Hematopoietic multipotent progenitor cell treated with erythropoietin and hydrocortisone succinate and interleukin-3 and kit ligand, for 8 days (in vitro differentiated cells): Measurements from ENCODE around the gene BCKDK.

Source experiments
- DNase-seq: peaks from one replicate; pipeline ENCODE4 v3.0.0-alpha.2; 2015

Gene BCKDK

DNA sequence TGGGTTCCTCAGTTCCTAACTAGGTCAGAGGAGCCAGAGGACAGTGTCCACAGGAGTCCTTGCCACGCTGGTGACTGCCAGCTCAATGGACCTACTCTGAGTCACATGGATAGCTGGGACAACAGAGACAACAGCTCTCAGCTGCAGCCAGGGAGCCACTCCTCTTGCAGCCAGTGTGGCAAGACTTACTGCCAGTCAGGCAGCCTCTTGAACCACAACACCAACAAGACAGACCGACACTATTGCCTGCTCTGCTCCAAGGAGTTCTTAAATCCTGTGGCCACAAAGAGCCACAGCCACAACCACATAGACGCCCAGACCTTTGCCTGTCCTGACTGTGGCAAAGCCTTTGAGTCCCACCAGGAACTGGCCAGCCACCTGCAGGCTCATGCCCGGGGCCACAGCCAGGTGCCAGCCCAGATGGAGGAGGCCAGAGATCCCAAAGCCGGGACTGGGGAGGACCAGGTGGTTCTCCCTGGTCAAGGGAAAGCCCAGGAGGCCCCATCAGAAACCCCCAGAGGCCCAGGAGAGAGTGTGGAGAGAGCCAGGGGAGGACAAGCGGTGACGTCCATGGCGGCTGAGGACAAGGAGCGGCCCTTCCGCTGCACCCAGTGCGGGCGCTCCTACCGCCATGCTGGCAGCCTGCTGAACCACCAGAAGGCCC lies 27.3 kb upstream of the BCKDK start:
- no peak for DNase-seq

DNA sequence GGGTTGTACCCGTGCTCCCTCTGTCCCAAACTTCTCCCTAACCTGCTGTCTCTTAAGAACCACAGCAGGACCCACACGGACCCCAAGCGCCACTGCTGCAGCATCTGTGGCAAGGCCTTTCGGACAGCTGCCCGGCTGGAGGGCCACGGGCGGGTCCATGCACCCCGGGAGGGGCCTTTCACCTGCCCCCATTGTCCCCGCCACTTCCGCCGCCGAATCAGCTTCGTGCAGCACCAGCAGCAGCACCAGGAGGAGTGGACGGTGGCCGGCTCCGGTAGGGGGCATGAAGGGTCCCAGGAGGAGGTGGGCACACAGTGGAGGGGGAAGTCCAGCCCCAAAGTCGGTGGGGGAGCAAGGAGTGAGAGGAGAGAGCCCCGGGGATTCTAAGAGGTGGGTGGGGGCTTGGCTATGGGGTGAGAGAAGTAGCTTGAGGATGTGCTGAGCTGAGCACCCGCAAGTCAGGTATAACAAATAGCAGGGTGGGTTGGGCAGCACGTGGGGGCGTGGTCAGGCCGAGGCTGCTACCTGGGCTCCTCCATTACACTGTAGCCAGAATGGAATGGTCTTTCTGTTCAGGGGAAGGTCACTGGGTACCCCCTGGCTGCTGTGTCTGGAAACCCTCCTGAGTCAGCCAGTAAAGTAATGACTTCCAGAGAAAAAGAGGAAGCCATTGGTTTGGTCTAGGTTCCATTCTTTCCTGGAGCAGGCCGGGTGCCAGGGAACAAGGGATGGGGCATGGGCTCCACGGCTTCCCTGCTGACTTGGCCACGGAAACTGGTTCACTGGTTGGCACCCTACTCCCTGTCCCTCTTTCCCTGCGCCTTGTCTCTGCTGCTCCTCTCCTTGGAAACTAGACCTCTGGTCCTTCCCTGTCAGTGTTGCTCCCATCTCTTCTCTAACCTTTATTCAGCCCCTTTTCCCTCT lies 26.5 kb upstream of the BCKDK start:
- DNase-seq = no peak

DNA sequence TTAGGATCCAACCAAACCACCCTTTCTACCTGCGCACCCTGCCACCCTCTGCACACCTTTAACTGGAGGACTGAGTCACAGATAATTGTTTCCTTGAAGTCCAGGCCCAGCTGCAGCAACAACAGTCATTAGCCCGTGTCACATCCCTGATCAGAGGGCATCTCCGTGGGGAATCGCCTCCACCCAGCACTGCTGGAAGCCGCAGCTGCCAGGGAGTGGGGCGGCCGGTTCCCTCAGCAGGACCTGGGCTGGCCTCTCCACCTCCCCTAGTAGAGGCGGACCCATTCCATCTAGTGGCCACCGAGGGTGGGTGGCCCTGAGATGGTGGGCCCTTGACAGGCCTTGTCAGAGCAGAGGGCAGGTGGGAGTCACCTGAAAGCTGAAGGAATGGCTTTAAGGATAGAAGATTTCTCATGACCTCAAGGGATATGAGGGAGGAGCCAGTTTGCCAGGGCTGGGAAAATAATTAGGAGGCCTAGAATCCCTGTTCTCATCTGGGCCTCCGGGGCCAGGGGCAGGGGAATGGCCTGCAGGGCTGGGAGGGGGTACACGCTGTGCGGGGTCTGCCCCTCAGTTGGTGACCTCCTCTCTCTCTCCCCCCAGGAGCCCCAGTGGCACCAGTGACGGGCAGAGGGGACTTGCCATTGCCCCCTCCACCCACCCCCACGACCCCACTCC lies 25.7 kb upstream of the BCKDK start:
- no peak for DNase-seq

DNA sequence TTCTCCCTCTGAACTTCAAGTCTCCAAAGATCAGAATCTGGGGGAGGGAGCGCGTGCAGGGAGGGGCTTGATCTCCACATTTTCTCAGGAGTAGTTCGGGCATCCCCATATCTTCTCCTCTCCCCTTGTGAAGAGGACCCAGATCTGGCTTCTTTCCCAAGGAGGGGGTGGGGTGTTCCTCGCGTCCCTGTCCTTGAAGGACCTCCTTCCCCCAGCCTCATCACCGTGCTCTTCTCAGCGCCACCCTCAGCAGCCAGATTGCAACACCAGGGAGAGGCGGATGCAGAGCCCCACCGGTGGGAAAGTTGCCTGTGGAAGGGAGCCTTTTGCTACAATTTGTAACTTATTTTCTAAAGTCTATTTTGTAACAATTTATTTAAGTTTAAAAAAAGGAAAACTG lies 25.1 kb upstream of the BCKDK start:
- DNase-seq = no peak

DNA sequence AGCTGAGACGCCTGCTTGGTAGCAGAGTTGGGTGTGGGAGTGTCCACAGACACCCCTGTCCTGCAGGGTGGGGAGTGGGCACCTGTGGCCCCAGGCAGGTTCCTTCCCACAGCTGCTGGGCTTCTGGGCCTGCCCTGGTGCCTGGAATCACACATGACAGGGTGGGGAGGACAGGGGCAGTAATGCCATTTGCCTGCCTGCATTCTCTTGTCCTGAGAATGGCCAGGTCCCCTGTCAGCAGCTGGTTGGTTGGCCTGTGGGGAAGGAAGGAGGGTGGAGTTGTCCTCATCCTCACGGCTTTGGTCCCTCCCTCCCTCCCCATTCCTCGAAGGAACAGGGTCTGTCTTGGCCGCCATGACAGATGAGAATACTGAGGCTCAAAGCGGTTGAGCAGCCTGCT lies 24.6 kb upstream of the BCKDK start:
- DNase-seq = no peak

DNA sequence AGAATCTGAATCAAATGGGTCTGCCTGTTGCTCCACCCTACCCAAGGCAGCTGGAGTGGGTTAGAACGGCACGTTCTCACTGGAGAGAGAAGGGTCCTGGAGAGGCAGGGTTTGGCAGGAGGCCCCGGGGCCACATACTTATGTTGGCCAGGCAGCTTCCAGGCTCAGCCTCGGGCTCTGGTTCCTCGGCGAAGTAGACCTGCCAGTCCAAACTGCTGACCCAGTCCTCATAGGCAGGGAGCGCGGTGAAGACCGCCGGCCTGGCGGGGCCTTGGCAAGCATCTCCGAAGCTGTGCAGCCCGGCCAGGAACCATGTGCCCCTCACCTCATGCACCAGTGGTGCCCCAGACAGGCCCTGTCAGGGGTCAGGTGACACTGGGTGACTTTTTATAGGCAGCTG lies 24.2 kb upstream of the BCKDK start:
- no peak for DNase-seq

DNA sequence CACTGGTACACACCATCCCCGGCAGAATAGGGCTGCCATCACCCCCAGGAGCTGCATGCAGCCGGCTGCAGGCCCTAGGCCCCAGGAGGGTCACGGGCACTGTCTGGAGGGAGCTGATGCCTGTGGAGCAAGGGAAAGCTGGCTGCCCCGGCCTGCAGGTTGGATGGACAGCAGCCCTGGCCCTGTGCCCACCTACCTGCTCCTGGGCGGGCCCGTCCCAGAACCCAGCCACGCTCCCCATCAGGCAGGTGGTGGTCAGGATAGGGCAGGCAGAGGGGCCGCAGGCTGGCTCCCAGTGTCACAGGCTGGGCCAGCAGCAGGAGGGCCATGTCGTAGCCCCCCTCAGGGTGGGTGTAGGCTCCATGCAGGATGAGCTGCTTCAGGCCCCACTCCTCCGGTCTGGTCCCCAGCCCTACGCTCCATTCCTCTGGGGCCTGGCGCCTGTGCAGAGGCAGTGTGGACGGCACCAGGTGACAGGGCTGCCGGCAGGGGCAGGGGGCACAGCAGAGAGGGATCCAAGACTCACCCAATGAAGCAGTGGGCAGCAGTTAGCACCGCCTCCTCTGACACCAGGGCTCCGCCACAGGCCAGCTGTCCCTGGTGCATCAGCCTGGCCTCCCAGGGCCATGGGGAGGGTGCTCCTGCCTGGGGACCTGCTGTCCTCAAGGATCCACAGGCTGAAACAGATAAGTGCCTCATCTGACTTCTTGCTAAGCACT lies 23.4 kb upstream of the BCKDK start:
- no peak for DNase-seq

DNA sequence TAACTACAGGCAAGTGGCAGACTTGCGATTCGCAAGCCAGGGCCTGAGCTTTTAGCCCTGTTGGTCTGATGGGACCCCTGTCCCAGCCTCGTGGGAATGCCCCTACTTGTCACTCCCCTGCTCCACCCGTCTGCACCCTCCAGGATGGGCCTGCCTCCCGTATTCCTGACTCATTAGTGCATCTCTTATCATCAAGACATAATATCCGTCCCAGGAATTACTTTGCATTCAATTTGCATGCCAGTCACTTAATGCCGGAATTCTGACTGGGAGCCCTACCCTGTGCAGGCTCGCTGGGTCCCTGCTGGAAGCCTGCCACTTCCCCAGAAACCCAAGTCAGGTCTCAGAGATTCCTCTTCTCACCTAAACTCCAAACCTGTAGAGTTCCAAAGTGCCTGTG lies 22.8 kb upstream of the BCKDK start:
- no peak for DNase-seq

DNA sequence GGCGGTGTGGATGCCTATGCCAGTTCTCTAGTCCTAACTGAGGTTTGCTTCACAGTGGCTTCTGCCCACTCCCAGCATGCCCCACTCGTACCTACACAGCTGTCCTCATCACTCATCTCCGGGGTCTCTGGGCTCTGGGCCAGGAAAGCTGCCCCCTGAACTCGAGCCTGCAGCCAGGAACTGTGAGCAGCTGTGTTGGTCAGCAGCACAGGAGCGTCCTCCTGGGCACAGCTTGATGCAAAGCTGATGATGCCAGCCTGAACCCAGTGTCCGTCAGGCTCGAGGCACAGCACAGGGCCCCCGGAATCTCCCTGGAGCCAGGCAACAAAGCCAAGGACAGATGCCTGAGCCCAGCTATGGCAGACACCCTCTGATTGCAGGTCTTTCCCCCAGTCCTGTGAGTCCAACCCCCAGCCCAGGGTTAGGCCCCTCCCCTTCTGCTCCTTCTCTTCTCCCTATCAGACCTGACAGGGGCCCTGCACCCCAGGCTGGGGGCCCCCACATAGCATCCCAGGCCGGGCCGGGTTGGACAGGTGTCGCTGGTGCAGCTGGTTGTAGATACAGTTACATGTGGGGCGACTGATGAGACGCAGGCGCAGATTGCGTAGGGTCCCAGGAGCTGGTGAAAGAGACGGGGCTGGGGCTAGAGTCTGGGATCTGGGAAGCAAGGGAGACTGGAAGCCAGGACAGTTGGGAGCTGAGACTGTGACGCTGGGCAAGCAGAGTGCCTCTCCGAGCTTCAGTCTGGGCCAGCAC lies 22.1 kb upstream of the BCKDK start:
- no peak for DNase-seq

DNA sequence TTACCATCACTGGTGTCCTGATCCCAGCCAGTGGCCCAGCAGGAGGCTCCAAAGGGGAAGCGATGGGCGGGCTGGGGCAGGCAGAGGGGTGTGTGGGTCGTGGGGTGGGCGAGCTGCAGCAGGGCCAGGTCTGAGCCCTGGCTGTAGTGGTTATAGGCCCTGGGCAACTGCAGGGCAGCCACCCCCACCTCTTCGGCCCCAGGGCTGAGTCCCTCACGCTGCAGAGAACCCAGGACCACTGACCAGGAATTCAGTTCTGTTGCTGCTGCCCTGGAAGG lies 21.6 kb upstream of the BCKDK start:
- no peak for DNase-seq

DNA sequence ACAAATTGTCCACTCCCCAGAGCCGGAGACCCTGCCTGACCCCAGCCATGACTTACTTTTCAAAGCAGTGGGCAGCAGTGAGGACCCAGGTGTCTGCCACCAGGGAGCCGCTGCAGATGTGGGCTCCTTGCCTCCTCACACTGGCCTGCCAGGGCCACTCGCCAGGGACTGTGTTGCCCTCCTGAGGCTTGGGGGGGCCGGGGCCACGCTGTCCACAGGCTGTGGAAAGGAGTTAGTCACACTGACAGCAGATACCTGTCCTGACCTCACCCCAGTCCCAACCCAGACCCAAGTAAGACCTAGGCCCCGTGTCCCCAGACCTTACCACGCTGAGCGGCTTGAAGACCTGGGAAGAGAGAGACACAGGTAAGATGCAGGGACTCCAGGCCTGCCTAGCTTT lies 20.7 kb upstream of the BCKDK start:
- no peak for DNase-seq

DNA sequence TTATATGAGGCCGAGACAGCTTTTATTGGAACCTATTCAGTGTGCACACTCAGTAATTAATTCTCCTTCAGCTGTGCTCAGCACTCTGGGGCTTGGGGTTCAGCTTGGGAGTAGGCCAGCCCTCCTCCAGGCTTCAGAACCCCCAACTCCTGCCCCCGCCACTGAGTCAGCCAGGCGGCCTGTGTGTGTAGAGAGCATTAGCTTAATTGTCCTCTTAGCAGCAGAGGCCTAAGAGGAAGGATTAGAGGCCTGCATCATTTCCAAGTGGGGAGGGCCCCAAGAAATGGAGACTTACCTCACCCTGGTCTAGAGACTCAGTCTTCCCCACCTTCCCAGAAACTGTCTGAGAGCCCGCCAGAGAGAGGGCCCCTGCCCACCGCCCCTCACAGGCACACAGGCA lies 20.2 kb upstream of the BCKDK start:
- no peak for DNase-seq

DNA sequence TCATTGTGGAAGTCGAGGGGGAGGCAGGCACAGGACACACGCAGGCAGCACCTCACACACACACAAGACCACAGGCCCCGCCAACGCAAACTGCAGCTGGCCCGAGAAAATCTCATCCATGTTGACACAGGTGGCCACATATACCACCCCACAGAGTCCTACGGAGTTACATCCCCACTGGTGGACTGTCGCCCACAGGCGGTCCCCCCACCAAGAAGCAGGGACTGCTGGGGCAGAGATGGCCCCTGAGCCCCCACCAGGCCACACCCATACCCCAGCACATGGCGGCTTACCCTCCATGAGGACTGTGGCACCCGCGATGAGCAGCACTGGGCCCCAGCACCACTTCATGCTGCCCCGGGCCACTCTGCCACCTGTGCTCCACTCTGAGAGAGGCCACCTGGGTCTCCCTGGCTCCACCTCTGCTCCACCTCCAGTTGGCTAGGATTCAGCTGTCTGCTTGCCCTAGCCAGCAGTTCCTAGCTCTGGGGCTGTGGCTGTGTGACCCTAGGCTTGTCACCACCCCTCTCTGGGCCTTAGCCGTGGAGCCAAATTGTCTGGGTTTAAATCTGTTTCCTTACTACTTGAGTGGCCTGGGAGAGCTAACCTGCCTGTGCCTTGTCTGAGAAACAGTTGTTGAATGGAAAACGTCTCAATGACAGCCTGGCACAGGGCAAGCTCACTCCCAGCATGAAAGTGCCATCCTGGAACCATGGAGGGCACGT lies 19.6 kb upstream of the BCKDK start, which contains the start of gene PRSS53:
TSS of gene PRSS53 (minus strand) at position 485 of the 725 bp plus-strand sequence. CDS start at position 351, 134 bp downstream.
- DNase-seq = no peak

DNA sequence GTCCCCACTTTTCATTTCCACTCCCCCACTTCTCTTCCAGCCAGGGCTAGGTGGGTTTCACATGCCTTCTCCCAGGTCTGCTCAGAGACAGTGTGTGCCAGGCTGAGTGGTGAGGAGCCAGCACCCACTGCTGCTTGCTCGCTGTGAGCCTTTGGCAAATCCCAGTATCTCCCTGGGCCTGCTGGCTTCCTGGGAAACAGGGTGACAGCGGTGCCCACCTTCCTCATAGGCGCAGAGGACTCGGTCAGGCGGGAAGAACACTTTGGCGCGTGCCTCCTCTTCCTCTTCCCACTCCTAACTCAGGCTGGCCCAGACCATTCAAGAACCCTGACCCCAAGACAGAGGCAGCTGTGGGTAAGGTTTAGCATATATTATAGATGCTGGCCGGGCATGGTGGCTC lies 19.0 kb upstream of the BCKDK start:
- no peak for DNase-seq

DNA sequence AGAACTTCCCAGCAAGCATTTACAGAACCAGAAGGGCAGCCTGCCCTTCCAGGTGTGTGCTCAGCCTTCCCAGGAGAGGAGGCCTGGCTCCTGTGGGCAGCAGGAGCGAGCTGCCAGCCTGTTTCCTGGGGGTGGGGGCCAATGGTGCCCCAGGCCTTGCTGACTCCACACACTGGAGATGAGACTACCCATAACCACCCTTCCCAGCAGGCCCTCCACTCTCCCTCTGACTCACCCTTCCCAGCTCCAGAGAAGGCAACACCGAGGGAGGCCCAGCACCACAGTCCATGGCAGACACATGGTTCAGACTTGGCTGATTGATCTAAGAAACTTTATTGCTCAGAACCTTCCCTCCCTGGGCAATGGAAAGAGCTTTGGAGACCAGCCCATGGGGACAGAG lies 17.6 kb upstream of the BCKDK start:
- no peak for DNase-seq

DNA sequence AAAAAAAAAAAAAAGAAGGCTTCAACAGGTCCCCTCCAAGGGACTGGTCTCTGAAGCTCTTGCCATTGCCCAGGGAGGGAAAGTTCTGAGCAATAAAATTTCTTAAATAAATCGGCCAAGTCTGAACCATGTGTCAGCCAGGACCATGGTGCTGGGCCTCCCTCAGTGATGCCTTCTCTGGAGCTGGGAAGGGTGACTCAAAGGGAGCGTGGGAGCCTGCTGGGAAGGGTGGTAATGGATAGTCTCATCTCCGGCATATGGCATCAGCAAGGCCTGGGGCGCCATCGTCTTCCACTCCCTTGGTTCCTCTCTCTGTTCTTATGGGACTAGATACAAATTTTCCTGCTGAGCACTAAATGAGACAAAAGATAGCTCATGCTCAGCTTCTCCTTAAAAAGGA lies 15.9 kb upstream of the BCKDK start:
- DNase-seq = no peak

DNA sequence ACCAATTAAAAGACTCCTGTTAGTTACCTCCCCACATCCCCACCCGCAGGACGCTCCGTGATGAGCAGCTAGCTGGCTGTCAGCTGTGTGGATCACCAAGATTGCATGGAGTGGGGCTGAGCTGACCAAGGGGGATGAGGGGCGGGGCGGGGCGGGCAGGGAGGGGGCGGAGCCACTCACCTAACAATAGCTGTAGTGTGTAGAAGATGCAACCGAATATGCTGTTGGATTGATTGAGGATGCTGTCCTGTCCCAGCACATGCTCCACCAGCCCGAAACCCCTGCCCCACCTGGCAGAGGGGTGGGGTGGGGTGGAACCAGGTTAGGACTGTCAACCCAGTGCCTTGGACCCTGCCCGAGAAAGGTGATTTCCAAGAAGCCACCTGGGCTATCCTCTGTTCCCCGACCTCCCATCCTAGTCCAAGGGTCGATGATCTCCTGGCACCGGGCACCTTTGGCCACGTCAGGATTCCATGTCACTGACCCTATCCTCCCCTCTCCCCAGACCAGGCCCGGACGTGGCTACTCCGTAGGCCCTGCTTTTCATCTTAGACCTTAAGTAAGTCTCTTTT lies 15.0 kb upstream of the BCKDK start:
- DNase-seq = peak; percentile 69

DNA sequence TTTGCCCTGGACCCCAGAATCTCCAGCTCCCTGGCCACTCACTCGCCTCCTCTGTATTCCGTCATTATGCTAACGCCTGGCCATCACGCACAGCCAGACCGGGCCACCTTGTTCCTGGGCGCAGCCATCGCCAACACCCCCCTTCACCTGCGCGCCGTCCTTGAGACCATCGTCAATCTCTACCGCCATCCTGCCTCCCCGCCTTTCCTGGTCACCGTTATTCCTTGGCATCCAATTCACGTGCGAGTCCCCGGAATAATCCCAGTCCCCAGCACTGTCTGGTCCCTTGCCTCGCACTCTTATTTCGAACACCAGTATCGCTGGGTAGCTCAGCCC lies 14.1 kb upstream of the BCKDK start:
- DNase-seq = no peak

DNA sequence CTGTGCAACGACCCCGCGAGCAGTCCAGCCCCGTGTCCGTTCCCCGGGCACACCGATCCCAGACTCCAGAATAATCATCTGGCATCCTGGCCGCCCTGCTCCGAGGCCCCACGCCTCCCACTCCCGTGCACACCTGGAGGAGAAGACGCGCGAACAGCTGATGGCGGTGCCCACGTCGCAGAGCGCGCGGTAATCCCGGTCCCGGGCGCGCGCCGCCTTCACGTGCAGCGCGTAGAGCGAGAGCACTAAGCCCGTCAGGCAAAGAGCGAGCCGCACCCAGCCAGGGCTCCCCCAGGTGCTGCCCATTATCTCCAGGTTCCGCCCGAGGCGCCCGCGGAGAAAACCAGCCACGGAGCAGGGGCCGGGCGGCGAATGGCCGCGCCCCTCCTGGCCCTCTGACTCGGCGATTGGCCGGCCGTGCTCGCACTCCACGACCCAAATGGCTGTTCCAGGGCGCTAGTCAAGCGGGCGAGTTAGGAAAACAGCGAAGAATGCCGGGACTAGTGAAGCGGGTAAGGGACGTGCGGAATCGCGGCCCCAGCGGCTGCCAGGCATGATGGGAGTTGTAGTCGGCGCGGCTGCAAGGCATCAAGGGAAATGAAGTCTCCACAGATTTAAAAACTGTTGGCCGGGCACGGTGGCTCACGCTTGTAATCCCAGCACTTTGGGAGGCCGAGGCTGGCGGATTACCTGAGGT lies 13.6 kb upstream of the BCKDK start, which contains the start of gene VKORC1:
TSS of gene VKORC1 (minus strand) at position 374 of the 697 bp plus-strand sequence. CDS start at position 306, 68 bp downstream.
- DNase-seq = peak; percentile 98

DNA sequence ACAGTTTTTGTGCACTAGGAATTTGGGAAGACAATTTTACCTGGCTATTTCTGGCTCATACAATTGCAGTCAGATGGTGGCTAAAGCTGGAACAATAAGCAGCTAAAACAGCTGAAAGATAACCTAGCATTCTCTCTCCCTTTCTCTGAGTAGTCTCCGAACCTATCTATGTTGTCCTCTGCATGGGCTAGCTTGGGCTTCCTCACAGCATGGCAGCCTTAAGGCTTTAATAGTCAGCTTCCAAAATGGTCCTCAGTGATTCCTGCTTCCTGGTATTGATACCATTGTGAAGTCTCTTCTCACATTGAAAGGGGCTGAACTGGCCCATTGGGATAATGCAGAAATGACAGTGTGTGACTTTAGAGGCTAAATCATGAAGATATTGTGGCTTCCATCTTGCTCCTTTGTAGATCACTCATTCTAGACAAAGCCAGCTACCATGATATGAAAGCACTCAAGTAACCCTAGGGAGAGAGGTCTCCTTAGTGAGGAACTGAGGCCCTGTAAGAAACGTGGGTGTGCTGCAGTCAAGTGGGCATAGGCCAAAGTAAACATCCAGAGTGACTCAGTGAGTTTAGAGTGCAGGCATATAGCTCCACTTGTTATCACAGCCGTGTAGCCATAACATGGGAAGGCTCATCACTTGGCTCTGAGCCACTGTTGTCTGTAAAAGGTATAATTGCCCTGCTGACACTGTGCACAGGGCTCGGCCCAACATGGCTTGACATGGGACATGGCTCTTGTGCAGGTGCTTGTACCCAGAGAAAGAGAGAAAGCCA lies 8.1 kb upstream of the BCKDK start:
- DNase-seq = no peak
